ENCODE measurements around the gene GDF7.

The GDF7 gene
- 0.04 to 0.96 (median 0.16) reads per million in 3 experiments for total RNA-seq

GRCh38 chr2:20666304-20667150 is at the start of gene GDF7:
TSS of gene GDF7 (plus strand) at chr2:20667144. CDS start at chr2:20667240, 96 bp downstream.
- DNase-seq, result no peak

GRCh38 chr2:20617892-20618467 is 49.0 kb upstream of the GDF7 start:
- no peak for DNase-seq

- no peak for DNase-seq
Observed at GRCh38 chr2:20618468-20618885, 48.5 kb upstream of the GDF7 start.

- no peak for DNase-seq
Observed at GRCh38 chr2:20618886-20619521, 47.9 kb upstream of the GDF7 start.

GRCh38 chr2:20619624-20620024 is 47.3 kb upstream of the GDF7 start:
- DNase-seq, result no peak

GRCh38 chr2:20620271-20620681 is 46.7 kb upstream of the GDF7 start:
- DNase-seq, result no peak

- DNase-seq, result no peak
Observed at GRCh38 chr2:20620696-20621365, 46.1 kb upstream of the GDF7 start.

- no peak for DNase-seq
Observed at GRCh38 chr2:20621366-20622295, 45.3 kb upstream of the GDF7 start.

- DNase-seq, result no peak
Observed at GRCh38 chr2:20622296-20622686, 44.7 kb upstream of the GDF7 start.

GRCh38 chr2:20622731-20623130 is 44.2 kb upstream of the GDF7 start:
- no peak for DNase-seq

GRCh38 chr2:20623241-20623640 is 43.7 kb upstream of the GDF7 start:
- DNase-seq, result no peak

- no peak for DNase-seq
Observed at GRCh38 chr2:20623741-20624155, 43.2 kb upstream of the GDF7 start.

- DNase-seq, result no peak
Observed at GRCh38 chr2:20624156-20624883, 42.6 kb upstream of the GDF7 start.

- DNase-seq, result no peak
Observed at GRCh38 chr2:20624884-20625485, 42.0 kb upstream of the GDF7 start.

GRCh38 chr2:20625491-20626391 is 41.2 kb upstream of the GDF7 start:
- no peak for DNase-seq

- DNase-seq, result no peak
Observed at GRCh38 chr2:20626392-20626697, 40.6 kb upstream of the GDF7 start.

- no peak for DNase-seq
Observed at GRCh38 chr2:20626698-20627513, 40.0 kb upstream of the GDF7 start.

- no peak for DNase-seq
Observed at GRCh38 chr2:20627712-20628380, 39.1 kb upstream of the GDF7 start.

GRCh38 chr2:20629181-20629580 is 37.8 kb upstream of the GDF7 start:
- no peak for DNase-seq
